ENCODE results near the gene SRD5A3.

DNA sequence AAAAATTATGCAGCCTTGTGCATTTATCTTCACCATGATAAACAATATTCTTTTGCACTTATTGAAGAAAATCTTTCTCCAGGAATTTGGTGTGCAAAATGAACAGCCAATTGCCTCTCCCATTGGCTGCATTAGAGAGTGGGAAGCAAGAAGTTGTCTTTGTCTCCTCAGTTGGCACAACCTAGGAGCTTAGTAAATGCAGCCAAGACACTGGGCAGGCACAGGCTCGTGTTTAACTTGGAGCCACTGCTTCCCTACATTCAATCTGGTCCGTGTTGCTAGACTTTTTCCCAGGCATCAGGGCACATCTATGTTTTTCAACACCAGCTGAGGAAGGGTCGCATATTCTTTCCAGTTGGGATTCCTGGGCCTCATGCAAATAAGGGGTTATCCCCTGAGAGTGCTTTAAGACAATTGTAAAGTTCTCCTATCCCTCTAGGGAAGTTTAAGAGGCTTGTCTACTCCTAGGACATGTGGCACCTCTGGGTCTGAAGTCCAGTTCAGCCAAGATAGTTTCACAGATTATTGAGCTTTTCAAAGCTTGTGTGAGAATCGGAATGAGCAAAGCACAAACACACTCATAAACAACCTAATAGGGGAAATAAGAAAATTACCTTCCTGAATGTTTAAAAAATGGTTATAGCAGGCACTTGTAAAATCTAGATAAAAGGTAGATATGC, 31.8 kb upstream of the SRD5A3 start:
- TF ChIP-seq, protein P1, sequence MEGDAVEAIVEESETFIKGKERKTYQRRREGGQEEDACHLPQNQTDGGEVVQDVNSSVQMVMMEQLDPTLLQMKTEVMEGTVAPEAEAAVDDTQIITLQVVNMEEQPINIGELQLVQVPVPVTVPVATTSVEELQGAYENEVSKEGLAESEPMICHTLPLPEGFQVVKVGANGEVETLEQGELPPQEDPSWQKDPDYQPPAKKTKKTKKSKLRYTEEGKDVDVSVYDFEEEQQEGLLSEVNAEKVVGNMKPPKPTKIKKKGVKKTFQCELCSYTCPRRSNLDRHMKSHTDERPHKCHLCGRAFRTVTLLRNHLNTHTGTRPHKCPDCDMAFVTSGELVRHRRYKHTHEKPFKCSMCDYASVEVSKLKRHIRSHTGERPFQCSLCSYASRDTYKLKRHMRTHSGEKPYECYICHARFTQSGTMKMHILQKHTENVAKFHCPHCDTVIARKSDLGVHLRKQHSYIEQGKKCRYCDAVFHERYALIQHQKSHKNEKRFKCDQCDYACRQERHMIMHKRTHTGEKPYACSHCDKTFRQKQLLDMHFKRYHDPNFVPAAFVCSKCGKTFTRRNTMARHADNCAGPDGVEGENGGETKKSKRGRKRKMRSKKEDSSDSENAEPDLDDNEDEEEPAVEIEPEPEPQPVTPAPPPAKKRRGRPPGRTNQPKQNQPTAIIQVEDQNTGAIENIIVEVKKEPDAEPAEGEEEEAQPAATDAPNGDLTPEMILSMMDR (IDR thresholded peaks at IDR 0.05) = no peak
- no peak for TF ChIP-seq POLR2AphosphoS5 (IDR thresholded peaks at IDR 0.05)
- no peak for TF ChIP-seq POLR2A (IDR thresholded peaks at IDR 0.05)
